Adipose tissue (tissue), 3 donors: ENCODE results near the gene FDXACB1. TPM values are rescaled to one million over a fixed set of nuclear protein-coding genes. Genes with fewer than 3 reads are reported as not detected.
"Not testable (repeated sequence)": the region's sequence is repeated elsewhere in the genome, so short reads cannot be mapped to it uniquely, and the experiment has no call there.

ENCODE experiments used
- H3K27ac ChIP-seq: one replicate; pipeline ENCODE4 v1.5.1; 2013; ENCODE audit warnings: low read depth, low read length
- whole genome bisulfite sequencing, 3 donors: extraction: QIAGEN DNeasy Blood & Tissue Kit; methylation state at CpG; one replicate each; pipeline ENCODE4 v1.1.7; 2013; 5-methylcytosine and 5-hydroxymethylcytosine counted together
- polyA plus RNA-seq, 3 donors: library from polyadenylated mRNA; stranded (reverse); fragments of 200-250 nt; gene quantifications; one replicate each; pipeline ENCODE4 v1.2.3, GENCODE V29; 2013
- donor health status: healthy with polysubstance abuse.
- donor health status: Bipolar disorder and iron deficiency.
- donor health status: healthy.

Gene FDXACB1
- polyA plus RNA-seq, 3 donors = 0.89 to 1.8 (median 1.5) TPM

DNA sequence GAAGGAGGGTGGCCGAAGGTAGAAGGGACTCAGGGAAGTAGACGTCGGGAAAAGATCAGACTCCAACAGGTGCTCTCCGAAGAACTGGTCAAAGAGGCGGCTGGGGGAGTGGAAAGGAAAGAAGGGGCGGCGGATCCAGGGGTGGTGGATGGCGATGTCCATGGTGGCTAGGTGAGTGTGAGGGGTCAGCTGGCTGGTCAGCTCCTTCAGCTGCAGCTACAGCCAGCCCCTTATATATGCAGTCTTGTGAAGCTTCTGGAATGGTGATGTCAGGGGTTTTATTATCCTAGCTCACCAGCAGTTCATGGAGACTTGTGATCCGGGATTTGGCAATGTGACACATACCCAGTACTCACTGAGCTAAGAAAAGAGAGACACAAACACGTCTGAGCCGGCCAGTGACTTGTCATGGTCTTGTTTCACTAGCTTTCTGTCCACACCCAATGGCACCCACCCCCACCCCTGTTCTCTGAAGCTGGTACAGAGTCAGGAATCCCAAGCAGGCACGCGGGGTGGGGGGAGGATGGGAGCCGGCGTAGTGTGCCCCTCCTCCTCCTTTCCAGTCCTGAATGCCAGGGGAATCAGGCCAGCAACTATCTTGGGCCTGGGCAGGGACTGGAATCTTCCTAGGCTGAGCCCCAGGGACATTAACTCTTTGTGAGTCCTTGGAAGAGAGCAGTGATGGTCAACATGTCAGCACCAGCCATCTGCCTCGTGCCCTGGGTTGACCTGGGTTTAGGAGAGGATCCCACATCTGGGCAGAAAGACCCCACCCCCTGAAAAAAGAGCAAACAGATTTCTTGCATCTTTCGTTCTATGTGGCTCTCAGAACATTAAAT is 32.8 kb upstream of the FDXACB1 start, which contains the start of gene CRYAB:
Gene CRYAB (minus strand): TSS at position 208 of the 839 bp plus-strand sequence. CDS start 46 bp downstream, at position 162.
- peak within 1 kb of the TSS; percentile 41 for H3K27ac ChIP-seq
- WGBS, 3 donors = 27 to 52% (median 51%) methylated on average over 17 of the region's 17 CpGs

DNA sequence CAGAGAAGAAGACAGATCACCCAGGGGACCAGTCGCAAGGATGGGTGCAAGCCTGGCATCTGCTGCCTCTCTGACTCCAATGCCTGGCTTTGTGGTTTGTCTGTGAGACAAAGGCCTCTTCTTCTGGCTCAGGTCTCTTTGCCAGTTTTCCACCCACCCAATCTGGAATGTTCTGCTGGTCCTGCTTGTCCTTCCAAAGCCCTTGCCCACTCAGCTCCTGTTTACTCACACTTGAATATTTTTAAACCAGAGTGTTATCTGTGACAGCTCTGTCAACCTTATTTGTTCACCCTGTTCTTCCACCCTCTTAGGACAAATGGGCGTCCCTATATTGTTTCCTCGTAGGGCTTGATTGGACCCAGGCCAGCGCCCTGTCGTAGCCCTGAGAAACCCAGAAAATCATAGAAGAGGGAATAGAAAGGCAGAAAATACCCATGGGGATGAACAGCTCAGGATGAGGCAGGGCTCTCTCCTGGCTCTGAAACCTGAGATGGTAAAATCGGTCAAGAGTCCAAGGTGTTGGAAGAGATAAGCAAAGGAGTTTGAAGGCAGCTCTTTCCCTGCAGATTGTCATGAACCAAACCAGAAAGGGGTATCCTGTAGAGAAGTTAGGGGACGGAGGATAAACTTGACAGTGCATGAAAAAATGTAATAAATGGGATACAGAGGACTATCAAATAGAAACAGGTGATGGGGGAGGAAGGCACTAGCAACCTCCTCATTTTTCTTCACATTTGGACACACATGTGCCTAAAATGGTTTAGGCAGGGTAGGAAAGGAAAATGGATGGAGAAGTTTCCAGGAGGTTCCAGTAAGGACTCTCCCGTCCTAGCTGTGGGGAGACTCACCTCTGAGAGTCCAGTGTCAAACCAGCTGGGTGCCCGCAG is 32.0 kb upstream of the FDXACB1 start:
- H3K27ac ChIP-seq = no peak overlapping the region
- 47 to 59% (median 56%) methylated on average over 9 of the region's 9 CpGs for WGBS, 3 donors

DNA sequence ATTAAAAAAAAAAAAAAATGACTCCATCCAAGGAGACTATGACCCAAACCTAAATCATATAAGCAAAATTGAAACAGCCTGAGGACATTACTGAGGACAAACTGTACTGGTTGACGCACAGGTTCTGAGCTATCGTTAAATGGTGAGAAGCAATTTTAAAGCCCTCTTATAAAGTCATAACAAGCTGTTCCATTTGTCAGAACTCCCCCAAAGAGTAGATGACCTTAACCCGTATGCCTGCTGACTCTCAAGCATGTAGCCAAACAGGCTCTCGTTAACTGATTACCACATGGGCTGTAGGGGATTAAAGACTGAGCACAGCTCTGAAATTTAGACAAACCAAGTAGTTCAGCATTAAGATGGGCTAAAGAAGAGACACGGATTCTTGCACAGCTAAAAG is 30.4 kb upstream of the FDXACB1 start:
- 71 to 78% (median 78%) methylated on average over 5 of the region's 5 CpGs for WGBS, 3 donors
- no peak overlapping the region for H3K27ac ChIP-seq

DNA sequence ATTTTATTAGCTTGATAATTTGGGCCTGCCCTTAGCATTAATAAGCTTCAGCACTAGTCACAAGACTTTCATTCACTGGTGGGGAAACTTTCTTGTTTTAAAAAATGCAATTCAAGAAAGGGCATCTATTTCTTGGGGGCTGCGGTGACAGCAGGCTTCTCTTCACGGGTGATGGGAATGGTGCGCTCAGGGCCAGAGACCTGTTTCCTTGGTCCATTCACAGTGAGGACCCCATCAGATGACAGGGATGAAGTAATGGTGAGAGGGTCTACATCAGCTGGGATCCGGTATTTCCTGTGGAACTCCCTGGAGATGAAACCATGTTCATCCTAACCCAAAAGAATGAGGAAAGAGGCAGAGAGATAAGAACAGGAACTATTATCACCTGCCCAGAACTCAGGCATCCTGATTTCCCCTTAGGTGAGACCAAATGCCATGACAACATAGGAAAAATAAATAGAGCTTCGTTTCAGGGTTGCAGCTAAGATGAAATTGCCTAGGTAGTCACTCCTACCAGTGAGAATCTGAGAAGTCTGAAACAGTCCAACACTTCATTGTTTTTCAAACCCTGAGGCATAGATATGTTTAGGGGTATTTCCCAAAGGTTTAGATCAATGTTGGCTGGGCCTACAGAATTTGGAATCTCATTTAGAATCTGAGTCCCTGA is 29.8 kb upstream of the FDXACB1 start:
- no peak overlapping the region for H3K27ac ChIP-seq
- WGBS, 3 donors = 76 to 82% (median 78%) methylated on average over 5 of the region's 5 CpGs

DNA sequence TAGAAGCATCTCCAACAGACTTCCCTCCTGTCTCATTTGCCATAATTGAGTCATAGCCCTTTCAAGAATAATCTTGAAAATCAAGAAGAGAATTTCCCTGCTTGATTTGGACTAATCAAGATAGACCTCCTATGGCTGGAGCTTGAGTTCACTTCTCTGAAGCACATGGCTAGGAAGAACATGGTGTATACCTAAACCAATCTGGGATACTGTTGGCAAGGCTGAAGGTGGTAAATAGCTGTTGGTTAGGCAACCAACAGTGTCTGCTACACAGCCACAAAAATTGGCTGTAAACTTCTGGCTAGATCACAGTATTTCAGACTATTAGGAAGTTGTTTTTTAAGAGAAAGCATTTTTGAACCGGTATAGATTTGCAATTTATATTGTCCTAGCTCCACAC is 27.7 kb upstream of the FDXACB1 start:
- no peak overlapping the region for H3K27ac ChIP-seq
- WGBS, 3 donors = 81 to 93% (median 84%) methylated on average over 1 of the region's 1 CpG

DNA sequence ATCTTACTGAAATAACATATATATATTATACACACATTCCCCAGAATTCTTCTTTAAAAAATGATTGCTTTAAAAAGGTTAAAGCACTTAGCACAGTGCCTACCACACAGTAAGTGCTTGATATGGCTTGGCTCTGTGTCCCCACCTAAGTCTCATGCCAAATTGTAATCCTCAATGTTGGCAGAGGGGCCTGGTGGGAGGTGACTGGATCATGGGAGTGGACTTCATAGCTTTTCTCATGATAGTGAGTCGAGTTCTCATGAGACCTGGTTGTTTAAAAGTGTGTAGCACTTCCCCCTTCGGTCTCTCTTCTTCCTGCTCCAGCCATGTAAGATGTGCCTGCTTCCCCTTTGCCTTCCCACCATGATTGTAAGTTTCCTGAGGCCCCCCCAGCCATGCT is 26.4 kb upstream of the FDXACB1 start:
- H3K27ac ChIP-seq = no peak overlapping the region

DNA sequence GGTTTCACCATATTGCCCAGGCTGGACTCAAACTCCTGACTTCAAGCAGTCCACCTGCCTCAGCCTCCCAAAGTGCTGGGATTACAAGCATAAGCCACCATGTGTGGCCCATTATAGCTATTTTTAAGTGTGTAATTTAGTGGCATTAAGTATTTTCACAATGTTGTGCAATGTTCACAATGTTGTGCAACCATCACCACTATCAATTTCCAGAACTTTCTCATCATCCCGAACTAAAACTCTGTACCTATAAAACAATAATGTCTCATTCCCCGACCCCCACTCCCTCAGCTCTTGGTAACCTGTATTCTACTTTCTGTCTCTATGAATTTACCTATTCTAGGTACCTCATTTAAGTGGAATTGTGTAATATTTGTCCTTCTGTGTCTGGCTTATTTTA is 7.9 kb upstream of the FDXACB1 start:
- WGBS, 3 donors = 76 to 80% (median 79%) methylated on average over 2 of the region's 2 CpGs
- H3K27ac ChIP-seq = no peak overlapping the region

More for the DNA sequence above, 26.4 kb upstream of the FDXACB1 start:
- 26 to 52% (median 32%) methylated on average over 2 of the region's 2 CpGs for WGBS, 3 donors

DNA sequence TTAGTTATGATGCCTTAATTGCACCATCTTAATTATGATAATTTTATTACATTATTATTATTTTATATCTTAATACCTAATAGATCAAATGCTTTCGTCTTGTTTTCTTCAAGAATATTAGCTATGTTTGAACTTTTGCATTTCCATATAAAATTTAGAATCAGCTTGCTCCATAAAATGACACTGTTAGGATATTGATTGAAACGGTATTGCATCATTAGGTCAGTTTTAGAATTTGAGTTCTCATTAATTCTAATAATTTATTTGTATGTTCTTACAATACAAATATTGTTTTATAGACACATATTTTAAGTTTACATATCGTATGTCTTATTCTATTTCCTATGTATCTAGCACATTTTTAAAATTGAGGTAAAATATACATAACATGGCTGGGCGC is 7.1 kb upstream of the FDXACB1 start:
- 79 to 92% (median 89%) methylated on average over 4 of the region's 4 CpGs for WGBS, 3 donors
- no peak overlapping the region for H3K27ac ChIP-seq

DNA sequence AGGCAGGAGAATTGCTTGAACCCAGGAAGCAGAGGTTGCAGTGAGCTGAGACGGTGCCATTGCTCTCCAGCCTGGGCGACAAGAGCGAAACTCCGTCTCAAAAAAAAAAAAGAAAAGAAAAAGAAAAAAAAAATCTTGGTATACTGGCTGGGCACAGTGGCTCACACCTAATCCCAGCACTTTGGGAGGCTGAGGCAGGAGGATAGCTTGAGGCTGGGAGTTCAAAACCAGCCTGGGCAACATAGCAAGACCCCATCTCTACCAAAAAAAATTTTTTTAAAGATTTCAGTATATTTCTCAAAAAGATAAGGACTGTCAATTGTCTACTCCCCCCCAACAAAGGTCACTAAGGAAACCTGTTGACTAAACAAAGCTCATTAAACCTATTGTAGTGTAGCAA is 6.1 kb upstream of the FDXACB1 start:
- H3K27ac ChIP-seq = not testable (repeated sequence)
- WGBS, 3 donors = 72 to 98% (median 74%) methylated on average over 4 of the region's 4 CpGs

DNA sequence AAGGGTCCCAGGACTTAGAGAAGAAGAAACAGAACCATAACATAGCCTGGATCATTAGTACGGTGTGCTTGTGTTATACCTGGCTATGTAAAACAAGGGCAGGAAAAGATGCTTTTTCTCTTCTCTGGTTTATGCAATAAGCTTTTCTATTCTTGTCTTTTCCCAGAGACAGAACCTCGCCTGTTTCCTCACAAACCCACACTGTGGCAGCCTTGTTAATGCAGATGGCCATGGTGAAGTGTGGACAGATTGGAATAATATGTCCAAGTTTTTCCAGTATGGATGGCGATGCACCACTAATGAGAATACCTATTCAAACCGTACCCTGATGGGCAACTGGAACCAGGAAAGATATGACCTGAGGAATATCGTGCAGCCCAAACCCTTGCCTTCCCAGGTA is 3.2 kb upstream of the FDXACB1 start:
- 86 to 93% (median 92%) methylated on average over 5 of the region's 5 CpGs for WGBS, 3 donors

DNA sequence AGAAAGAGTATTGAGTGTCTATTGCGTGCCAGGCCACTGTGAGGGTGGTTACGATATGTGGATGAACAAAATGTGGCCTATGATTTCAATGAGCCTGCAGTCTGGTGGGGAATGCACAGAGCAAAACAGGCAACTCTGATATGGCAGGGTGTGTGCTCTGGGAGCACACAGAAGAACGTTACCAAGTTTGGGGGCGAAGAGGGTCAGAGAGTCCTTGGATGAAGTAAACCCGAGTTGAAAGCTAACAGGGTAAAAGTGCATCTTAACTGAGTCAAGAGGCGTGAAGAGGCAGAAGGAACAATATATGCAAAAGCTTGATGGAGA is 634 bp upstream of the FDXACB1 start:
- H3K27ac ChIP-seq = no peak overlapping the region
- 30 to 51% (median 41%) methylated on average over 6 of the region's 6 CpGs for WGBS, 3 donors

More for the DNA sequence above, 3.2 kb upstream of the FDXACB1 start:
- no peak overlapping the region for H3K27ac ChIP-seq

DNA sequence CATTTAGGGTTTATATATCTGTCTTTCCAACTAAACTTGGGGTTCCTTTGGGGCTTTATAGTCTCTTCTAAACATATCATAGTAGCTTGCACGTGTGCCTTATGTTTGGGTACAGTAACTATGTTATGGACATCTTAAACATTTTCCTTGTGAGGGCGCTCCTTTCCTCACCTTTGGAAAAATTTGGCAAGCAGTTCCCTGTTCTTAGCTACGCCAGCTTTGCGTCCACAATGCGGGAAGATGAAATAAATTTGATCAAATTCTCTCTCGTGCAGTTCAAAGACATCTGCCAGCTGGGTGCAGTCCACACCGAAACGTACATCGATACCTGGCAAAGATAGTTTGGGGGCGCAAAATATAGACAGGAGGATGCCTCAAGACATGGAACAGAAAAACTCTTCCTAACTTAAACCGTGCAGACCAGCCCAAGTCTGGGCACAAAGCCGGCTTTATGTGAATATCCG is 548 bp downstream of the FDXACB1 start:
- WGBS, 3 donors = 0% methylated on average over 13 of the region's 13 CpGs
- peak overlapping the region; percentile 28 for H3K27ac ChIP-seq

DNA sequence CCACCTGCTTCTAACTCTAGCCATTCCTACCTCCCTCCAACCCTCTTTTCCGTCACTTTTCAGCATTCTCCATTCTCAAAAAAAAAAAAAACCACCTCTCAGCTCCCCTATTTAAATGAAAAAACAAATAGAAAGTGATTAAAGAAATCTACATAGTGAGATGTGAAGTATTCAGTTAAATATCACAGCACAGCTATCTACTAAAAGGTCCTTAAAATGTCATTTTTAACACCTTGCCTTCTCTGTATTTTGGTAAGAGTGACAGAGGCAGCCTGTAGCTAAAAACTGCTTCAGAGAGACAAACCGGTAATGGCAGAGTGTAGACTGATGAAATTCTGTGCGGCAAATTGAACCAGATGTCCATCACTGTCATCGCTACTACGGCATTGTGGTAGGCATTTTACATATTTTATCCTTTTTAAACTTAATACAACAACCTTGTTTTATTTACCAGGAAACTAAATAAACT is 7.2 kb downstream of the FDXACB1 start:
- H3K27ac ChIP-seq = no peak overlapping the region
- WGBS, 3 donors = 45 to 60% (median 57%) methylated on average over 5 of the region's 5 CpGs

DNA sequence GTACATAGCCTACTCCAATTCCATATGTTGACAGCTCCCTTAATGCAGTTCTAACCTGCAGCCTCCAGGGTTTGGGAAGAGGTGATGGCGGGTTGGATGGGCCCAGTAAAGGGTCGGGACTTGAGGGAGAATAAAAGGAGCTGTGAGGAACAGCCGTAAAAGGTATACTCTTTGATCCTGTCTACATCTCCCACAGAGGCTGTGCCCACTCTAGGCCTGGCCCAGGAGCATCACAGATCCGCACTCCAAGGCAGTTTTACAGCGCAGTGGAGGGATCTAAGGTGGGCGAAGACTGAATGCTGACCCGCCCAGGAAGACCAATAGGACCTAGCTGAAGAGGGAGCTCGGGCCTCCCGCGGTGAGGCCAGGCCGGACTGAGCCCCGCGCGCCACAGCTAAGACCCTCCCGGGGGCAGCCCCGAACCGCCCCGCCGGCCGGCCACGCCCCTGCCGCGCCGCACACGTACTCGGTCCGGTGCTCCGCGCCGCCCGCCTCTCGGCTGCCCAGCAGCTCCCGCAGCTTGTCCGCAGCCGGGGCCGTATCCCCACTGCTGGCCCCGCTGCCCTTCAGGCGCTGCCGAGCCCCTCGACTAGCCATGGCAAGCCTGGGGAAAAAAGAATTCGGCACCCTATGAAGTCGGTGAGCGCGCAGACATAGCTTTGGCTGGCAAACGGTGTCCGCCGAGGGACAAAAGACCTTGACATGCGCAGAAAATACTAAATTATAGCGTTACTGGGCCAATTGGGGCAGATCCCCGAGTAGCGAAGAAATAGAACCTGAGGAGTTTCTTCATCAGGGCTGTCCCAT is 7.9 kb downstream of the FDXACB1 start, which contains the start of gene ALG9:
Gene ALG9 (minus strand): TSS at position 696 of the 807 bp plus-strand sequence. CDS start 99 bp downstream, at position 597.
- 0 to 1% (median 0%) methylated on average over 50 to 51 of the region's 51 CpGs for WGBS, 3 donors
- H3K27ac ChIP-seq = no peak within 1 kb of the TSS

DNA sequence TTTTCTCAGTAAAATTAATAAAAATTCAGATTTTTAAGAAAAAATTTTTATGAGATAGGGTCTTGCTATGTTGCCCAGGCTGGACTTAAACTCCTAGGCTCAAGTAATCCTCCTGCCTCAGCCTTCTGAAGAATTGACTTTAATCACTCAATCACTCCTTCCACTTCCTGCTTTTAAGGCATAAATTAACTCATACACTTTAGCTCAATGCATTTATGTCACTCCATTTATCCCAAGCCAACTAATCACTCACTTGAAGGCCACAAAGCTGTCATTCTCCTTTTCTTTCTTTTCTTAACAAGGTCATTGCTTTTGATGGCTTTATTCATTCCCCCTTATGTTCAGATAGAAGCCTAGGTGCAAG is 8.5 kb downstream of the FDXACB1 start:
- H3K27ac ChIP-seq = no peak overlapping the region

DNA sequence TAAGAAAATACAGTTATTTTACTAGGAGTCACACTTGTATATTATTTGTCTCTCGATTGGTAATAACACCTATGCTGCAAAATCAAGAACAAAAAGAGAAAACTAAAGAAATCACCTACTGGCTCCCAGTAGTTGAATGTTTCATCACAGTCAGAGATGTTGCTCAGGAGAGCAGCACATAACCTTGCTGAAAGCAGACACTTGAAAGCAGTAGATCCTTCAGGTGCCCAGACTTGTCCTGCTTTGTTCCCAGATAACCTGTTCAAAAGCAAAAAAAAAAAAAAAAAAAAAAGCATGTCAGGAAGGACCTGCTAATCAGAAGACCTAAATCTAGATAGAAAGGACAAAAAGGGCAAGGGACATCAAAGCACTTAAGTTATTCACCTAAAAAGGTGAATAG is 8.9 kb downstream of the FDXACB1 start:
- WGBS, 3 donors = 75 to 93% (median 90%) methylated on average over 1 of the region's 1 CpG
- no peak overlapping the region for H3K27ac ChIP-seq

DNA sequence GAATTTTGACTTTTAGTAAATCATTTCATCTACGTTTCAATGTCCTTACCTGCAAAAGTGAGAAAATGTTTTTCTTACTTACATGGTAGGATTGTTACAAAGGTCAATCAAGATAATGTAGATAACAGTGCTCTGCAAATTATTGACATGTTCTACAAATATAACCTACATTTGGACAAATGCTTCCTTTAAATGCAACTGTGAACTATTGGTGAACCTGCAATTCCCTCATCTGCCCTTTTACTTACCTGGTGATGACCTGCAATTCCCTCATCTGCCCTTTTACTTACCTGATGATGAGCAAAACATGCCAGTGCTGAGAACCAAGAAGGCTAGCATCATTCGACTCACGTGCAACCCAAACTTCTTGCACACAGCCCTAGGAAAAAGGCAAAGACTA is 18.7 kb downstream of the FDXACB1 start:
- no peak overlapping the region for H3K27ac ChIP-seq
- WGBS, 3 donors = 76 to 95% (median 95%) methylated on average over 3 of the region's 3 CpGs

DNA sequence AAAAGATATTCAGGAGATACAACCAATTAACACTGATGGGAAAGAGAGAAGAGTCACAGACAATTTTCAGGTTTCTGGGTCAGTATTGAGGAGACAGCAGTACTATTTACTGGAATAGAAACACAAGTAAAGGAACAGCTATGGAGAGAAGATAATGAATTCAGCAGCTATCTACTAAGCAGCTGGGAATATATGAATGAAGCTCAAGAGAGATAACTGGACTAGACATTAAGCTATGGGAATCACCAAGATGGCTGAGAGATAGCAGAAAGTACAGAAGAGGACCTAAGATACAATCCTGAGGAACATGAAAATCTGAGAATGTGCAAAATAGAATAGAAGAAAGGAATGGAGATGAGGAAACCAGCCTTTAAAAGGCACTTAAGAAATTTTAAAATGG is 23.5 kb downstream of the FDXACB1 start:
- H3K27ac ChIP-seq = no peak overlapping the region
